ENCODE measurements around the gene ACP4.
"Not testable (repeated sequence)": the region's sequence is repeated elsewhere in the genome, so short reads cannot be mapped to it uniquely, and the experiment has no call there.

Gene ACP4

GRCh38 chr19:50797781-50798658 lies 7.8 kb downstream of the ACP4 start:
- no peak for DNase-seq

- DNase-seq: no peak
Observed at GRCh38 chr19:50798659-50799546, 8.7 kb downstream of the ACP4 start.

- no peak for DNase-seq
Observed at GRCh38 chr19:50799547-50799851, 9.3 kb downstream of the ACP4 start.

GRCh38 chr19:50801107-50801506 lies 10.9 kb downstream of the ACP4 start:
- no peak for DNase-seq

- peak; percentile 56 for DNase-seq
Observed at GRCh38 chr19:50803633-50804419, 13.6 kb downstream of the ACP4 start.

GRCh38 chr19:50804420-50805272 lies 14.4 kb downstream of the ACP4 start:
- peak; percentile 99 for DNase-seq

GRCh38 chr19:50808856-50809255 lies 18.6 kb downstream of the ACP4 start:
- DNase-seq: no peak

- not testable (repeated sequence) for DNase-seq
Observed at GRCh38 chr19:50811622-50812238, 21.5 kb downstream of the ACP4 start.

- DNase-seq: no peak
Observed at GRCh38 chr19:50812474-50812873, 22.3 kb downstream of the ACP4 start.

GRCh38 chr19:50814883-50815282 lies 24.7 kb downstream of the ACP4 start:
- DNase-seq: no peak

- DNase-seq: no peak
Observed at GRCh38 chr19:50815439-50815838, 25.2 kb downstream of the ACP4 start.

GRCh38 chr19:50817941-50818858 lies 28.0 kb downstream of the ACP4 start:
- DNase-seq: no peak

GRCh38 chr19:50818859-50819472 lies 28.8 kb downstream of the ACP4 start:
- no peak for DNase-seq

GRCh38 chr19:50819636-50820035 lies 29.4 kb downstream of the ACP4 start:
- DNase-seq: no peak

GRCh38 chr19:50820086-50820485 lies 29.9 kb downstream of the ACP4 start:
- no peak for DNase-seq

- no peak for DNase-seq
Observed at GRCh38 chr19:50820549-50821247, 30.5 kb downstream of the ACP4 start.

- no peak for DNase-seq
Observed at GRCh38 chr19:50821248-50821612, 31.0 kb downstream of the ACP4 start.

GRCh38 chr19:50821622-50822021 lies 31.4 kb downstream of the ACP4 start:
- DNase-seq: no peak

GRCh38 chr19:50822661-50823208 lies 32.5 kb downstream of the ACP4 start:
- no peak for DNase-seq
